ENCODE measurements around the gene RNF220.

RNF220 gene

GRCh38 chr1:44407430-44408211, 2.6 kb downstream of the RNF220 start:
- no peak for DNase-seq (ENCODE audit: low read depth)

GRCh38 chr1:44408212-44408582, 3.1 kb downstream of the RNF220 start:
- DNase-seq (ENCODE audit: low read depth): no peak
- no peak overlapping the region for H3K4me3 ChIP-seq (ENCODE audit: low read length)
- no peak for TF ChIP-seq CTCF (conservative IDR thresholded peaks at IDR 0.05; ENCODE audit: low read length)

More at GRCh38 chr1:44407430-44408211, 2.6 kb downstream of the RNF220 start:
- no peak for TF ChIP-seq CTCF (conservative IDR thresholded peaks at IDR 0.05; ENCODE audit: low read length)
- no peak overlapping the region for H3K4me3 ChIP-seq (ENCODE audit: low read length)

- no peak for TF ChIP-seq CTCF (conservative IDR thresholded peaks at IDR 0.05; ENCODE audit: low read length)
- no peak for DNase-seq (ENCODE audit: low read depth)
- H3K4me3 ChIP-seq (ENCODE audit: low read length): no peak overlapping the region
Observed at GRCh38 chr1:44408632-44409602, 3.9 kb downstream of the RNF220 start.

GRCh38 chr1:44409757-44410156, 4.7 kb downstream of the RNF220 start:
- no peak overlapping the region for H3K4me3 ChIP-seq (ENCODE audit: low read length)
- DNase-seq (ENCODE audit: low read depth): no peak
- no peak for TF ChIP-seq CTCF (conservative IDR thresholded peaks at IDR 0.05; ENCODE audit: low read length)

GRCh38 chr1:44411861-44412260, 6.8 kb downstream of the RNF220 start:
- no peak for DNase-seq (ENCODE audit: low read depth)
- TF ChIP-seq CTCF (conservative IDR thresholded peaks at IDR 0.05; ENCODE audit: low read length): no peak
- H3K4me3 ChIP-seq (ENCODE audit: low read length): no peak overlapping the region

GRCh38 chr1:44412601-44413000, 7.5 kb downstream of the RNF220 start:
- DNase-seq (ENCODE audit: low read depth): no peak
- H3K4me3 ChIP-seq (ENCODE audit: low read length): no peak overlapping the region
- TF ChIP-seq CTCF (conservative IDR thresholded peaks at IDR 0.05; ENCODE audit: low read length): no peak
